Measurements from ENCODE around the gene HSBP1.

Gene HSBP1

DNA sequence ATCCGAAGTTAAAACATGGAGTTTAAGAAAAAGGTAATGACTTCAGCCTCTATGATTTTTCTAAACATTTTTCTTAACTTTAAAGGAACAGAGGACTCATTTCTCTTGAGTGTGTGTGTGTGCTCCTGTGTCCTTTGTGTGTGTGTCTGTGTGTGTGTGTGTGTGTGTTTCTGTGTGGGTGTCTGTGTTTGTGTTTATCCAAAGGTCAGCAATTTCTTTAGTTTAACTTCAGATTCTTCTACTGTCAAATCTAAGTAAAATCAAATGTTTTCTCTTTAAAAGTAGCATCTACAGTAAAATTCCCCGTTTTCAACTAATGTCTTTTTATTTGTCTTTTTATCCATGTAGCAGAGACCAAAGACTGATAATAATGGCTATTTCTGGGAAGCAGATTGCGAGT lies 31.8 kb downstream of the HSBP1 start:
- DNase-seq (ENCODE audit: low read depth in 2 of 2), result no peak

DNA sequence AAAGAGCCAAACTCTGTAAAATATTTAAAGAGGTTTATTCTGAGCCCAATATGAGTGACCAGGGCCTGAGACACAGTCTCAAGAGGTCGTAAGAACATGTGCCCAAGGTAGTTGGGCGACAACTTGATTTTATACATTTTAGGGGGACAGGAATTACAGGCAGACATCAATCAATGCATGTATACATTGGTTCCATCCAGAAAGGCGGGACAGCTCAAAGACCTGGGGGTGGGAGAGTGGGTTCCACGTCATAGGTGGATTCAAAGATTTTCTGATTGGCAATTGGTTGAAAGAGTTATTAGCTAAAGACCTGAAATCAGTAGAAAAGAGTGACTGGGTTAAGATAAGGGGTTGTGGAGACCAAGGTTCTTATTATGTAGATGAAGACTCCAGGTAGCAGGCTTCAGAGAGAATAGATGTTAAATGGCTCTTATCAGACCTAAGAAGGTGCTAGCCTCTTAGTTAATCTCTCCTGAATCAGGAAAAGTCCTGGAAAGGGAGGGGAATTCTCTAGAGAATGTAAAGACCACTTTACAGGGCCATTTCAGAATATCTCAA lies 32.4 kb downstream of the HSBP1 start:
- no peak for DNase-seq (ENCODE audit: low read depth in 2 of 2)

DNA sequence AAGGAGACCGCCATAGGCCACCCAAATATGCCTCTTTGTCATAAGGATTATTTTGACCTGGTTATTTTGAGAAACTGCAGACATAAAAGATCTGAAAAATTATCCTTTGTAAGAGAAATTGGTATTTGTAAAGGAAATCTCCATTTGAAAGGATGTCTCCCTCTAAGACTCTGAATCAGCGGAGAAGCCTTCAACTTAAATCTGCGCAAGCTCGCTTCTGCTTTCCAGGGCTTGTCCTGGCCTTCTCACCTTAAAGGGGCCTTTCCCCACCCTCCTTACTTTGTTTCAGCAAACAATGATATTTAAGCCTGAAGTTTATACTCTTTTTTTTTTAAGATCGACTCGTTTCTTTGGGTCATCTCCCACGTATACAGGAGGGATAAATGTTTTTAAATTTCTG lies 34.5 kb downstream of the HSBP1 start:
- DNase-seq (ENCODE audit: low read depth in 2 of 2), result no peak

DNA sequence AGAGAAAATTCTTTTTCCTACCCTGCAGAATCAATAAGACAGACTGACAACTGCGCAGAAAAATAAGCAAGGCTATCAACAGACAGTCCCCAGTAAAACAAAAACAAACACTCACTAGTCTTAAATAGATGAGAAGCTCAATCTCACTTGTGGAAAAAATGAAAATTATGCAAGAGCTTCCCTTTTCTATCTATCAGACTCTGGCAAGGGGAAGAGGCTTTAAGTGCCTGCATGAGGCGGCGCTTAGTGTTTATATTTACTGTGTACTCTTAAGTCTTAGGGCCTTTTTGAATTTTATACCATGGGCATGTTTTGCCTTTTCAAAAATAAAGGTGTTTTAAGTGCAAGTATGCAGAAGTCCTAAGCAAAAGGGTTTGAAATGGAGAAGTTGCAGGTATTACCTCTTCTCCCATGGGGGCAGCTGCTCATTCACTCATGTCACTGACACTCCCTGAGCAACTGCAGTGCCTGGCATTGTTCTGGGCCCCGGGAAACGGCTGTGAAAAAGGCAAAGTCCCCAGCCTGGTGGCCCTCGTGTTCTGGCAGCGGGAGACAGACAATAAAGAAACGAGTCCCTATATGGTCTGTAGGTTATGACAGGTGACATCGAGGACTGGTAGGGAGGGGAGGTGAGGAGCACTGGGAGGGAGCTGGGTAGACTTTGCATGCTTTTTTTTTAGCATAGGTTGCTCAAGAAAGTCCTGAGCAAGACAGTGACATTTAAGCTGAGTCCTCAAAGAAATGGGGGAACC lies 35.2 kb downstream of the HSBP1 start:
- DNase-seq (ENCODE audit: low read depth in 2 of 2), result no peak

DNA sequence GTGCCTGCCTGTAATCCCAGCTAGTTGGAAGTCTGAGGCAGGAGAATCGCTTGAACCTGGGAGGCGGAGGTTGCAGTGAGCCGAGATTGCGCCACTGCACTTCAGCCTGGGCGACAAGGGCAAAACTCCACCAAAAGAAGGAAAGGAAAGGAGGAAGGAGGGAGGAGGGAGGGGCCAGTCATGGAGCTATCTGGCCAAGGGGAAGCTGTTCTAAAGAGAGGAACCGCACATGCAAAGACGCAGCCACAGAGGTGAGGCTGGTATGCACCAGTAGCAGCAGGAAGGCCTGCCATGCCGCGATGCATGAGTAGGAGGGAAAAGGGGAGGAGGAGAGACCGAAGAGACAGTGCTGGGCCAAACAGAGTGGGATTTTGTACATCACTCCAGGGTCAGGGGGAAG lies 35.9 kb downstream of the HSBP1 start:
- DNase-seq (ENCODE audit: low read depth in 2 of 2), result no peak

DNA sequence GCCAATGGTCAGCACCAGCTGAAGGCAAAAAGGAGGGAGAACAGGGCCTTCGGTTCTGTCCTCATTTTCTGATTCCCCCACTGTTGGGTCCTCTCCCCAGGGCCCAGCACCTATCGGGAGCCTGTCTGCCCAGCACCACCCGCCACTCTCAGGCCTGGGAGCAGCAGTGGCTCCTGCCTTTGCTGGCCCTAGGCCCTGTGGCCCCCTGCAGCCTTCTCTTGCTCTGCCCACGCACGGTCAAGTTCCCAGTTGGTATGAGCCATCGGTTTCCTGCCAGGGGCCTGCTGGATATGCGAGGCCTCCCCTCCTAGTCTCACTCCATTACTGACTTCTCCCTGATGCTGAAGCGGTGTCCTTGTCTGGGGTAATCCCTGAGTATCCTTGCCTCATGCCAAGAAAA lies 37.5 kb downstream of the HSBP1 start:
- no peak for DNase-seq (ENCODE audit: low read depth in 2 of 2)

DNA sequence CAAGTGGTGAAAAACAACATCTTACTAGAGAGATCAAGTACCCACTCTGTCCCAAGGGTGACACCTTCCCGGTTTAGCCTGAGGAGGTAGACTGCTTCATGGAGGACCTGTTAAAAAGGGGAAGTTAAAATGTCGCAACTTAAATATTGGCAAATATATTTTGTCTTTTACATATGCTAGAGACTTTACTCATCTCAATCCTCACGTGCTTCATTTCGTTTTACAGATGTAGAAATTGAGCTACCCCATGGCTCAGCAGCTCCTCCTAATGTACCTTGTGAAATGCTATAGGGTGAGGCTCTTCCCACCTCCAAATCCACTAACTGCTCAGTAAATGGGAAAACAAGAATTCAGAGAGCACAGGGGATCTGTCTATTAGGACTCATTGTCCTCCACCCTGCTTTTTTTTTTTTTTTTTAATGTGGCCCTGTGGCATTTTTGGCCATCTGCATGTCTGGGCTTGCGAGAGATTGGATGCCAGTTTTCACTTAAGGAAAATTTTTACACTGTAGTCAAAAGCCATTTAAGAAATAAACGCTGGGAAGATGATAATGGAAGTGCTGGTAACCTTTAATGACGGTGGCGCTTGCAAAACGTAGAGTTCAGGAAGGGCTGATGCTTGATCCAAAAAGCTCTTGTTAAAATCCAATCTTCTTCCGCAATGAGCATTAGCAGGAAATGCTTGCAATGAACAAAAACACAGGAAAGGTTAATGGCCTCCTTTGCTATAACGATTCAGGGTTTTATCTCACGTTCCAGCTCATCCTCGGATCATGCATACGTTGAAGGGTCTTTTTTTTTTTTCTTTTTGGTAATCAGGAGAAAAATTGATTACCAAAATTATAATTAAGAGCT lies 39.8 kb downstream of the HSBP1 start:
- no peak for DNase-seq (ENCODE audit: low read depth in 2 of 2)

DNA sequence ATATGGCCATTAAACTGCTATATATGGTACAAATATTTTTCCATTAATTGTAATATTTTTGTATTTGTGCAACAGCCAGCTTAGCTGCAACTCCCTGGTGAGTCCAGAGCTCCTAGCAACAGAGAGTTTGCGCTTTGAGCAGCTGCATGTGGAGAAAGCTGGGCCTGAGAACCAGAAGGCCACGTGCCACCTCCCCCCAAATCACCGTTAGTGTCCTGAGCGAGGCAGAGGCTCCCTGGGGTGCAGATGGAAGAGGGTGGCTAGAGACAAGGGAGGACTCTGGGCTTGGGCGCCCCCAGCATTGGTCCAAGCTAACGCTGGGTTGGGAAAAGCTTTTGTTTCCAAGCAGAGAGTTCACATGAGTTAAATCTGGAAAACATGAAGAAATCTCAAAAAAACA lies 41.6 kb downstream of the HSBP1 start:
- no peak for DNase-seq (ENCODE audit: low read depth in 2 of 2)

DNA sequence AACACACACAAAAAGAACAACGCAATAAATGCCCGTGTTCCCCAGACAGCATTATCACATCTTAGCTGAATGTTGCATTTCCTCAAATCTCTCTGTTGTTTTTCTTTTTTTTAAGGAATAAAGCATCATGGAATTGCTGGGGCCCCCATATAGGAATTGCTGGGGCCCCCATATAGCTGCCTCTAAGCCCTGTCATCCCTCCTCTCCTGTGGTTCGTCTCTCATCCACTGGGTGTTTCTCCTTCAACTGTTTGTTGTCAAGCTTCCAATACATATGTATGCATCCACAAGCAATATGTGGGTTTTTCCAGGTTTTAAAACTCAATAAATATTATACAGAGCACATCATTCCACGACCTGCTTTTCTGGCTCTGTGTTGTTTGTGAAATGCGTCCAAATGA lies 43.2 kb downstream of the HSBP1 start:
- no peak for DNase-seq (ENCODE audit: low read depth in 2 of 2)

DNA sequence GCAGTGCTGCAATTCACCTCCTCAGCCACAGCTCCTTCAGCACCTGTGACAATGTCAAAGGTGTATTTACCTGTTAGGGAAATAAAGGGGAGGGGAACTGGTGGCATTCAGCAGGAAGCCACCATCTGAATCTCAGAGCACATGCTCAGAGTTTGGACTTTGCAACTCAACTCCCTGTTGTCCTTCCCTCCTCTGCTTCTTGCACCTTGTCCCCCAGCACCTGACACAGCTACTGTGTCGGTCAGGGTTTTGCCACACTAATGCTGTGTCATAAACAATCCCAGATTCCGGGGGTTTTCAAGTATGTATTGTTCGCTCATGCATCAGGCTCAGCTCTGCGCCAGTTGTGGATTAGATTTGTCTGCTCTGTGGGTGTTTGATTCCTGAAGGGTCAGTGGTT lies 43.7 kb downstream of the HSBP1 start:
- DNase-seq (ENCODE audit: low read depth in 2 of 2), result no peak

DNA sequence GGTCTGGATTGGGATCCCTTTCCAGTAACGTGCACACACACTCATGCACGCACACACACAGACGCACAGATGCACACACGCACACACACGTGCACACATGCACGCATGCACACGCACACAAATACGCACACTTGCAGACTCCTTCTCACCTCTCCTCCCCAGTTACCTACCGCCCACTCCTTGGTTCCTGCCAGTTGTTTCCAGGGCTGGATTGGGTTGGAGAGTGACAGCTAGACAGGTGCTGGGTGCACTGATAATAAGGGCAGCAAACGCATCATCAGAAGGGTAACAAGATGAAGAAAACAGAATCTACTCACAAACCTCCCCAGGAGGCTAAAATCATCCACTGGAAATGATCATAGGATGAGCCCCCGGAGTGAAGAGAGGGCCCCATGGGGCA lies 45.0 kb downstream of the HSBP1 start:
- DNase-seq (ENCODE audit: low read depth in 2 of 2), result no peak

DNA sequence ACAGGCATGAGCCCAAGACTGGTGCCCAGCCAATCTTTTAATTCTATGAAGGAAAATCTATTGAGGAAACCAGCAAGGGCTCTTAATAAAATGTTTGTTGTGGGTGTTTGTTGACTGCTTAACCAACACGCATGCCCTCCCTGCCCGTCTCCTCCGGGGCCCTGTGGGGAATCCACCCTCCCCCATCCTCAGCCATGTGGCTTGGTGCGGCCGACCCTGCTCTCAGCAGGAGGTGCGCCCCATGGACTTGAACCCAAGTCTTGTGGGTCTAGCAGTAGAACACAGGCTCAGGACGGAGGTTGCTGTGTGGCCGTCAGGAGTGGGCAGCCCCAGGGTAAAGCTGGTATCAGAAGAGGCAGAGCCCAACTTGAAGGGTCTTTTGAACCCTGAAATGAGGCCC lies 46.1 kb downstream of the HSBP1 start:
- DNase-seq (ENCODE audit: low read depth in 2 of 2), result no peak

DNA sequence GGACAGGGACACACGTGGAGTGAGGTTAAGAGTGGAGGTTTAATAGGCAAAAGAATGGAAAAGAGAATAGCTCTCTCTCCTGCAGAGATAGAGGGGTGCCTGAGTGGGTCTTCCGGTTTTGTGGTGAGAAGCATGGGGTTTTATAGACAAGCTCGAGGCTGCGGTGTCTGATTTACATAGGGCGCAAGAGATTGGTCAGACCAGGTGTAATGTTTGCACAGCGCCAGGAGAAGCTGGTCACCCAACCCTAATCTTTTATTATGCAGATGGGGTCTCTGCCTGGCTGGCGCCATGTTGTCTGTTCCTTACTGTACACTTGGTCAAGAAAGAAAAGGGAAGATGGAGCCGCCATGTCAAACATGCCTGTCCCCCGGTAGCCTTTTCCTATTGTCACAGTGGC lies 46.6 kb downstream of the HSBP1 start:
- no peak for DNase-seq (ENCODE audit: low read depth in 2 of 2)

DNA sequence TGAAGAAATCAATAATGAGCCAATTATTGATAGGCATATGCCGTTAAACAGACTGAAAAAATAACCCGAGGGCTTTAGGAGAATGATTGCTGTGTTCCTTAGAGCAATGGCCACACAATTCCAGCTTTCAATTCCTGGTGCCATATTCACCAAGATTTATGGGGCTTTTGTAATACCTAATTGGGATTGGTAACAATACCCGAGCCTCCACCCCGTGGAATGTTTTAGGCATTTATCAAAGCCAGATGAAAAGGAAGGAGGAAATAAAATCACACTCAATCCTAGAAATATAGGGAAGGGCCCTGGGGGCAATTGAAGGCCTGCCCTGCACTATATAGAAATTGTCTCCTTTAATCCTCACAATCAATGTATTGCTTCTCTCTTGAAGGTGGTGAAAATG lies 49.0 kb downstream of the HSBP1 start:
- DNase-seq (ENCODE audit: low read depth in 2 of 2), result no peak

DNA sequence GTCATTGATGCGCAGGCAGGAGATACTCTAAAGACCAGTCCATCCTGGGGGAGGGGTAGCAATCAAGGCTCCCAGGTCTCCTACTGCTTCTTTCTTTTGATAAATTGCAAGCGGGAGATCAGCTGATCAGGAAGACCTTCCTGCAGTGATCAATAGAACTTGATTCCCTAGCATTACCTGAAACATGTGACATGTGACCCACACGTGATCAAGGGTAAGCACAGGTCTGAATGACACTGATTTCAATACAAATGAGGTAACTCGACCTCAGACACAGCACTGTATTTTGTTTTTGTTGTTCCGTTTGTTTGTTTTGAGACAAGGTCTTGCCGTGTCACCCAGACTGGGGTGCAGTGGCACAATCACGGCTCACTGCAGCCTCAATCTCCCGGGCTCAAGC lies 51.5 kb downstream of the HSBP1 start:
- no peak for DNase-seq (ENCODE audit: low read depth in 2 of 2)

DNA sequence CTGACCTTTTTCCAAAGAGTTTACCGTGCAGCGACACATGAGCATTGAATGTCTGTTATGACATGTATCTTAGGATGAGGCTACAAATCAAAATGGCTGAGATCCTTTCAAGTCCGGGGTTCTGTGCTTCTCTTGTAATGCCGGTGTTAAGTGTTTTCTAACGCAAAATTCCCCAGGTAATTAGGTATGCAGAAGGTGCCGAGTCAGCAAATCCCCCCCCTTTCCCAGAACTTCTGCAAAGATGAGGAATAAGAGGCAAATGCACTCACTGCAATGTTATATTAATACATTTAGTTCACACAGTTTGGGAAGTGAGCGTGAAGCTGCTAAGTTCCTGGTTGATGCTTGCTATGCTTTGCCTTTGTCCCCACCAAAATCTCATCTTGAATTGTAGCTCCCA lies 54.9 kb downstream of the HSBP1 start:
- no peak for DNase-seq (ENCODE audit: low read depth in 2 of 2)

DNA sequence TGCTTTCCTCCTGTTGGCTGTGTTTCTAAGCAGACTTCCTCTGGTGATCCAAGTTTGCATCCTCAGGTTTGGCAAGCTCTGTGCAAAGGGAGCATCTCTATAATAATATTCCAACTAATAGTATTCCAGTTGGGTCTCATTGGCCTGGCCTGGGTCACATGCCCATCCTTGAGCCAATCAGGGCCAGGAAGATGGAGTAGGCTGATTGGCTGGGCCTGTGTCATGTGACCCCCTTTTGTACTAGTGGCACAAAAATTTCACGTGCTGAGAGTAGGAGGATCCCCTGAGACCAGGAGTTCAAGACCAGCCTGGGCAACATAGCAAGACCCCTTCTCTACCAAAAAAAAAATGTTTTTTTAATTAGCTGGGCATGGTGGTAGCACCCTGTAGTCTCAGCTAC lies 55.9 kb downstream of the HSBP1 start:
- no peak for DNase-seq (ENCODE audit: low read depth in 2 of 2)

Data from activated CD8-positive, alpha-beta memory T cell treated with anti-CD3 and anti-CD28 coated beads for 4 hours (primary cell).